Measurements from ENCODE around the gene ADGRL3. TPM values are rescaled to one million over a fixed set of nuclear protein-coding genes. Genes with fewer than 3 reads are reported as not detected.

Gene ADGRL3
- total and polyA plus RNA-seq, 2 donors (not counting 1 experiment from before 2014, with no cell fraction given): under 0.01 to 0.05 TPM

DNA sequence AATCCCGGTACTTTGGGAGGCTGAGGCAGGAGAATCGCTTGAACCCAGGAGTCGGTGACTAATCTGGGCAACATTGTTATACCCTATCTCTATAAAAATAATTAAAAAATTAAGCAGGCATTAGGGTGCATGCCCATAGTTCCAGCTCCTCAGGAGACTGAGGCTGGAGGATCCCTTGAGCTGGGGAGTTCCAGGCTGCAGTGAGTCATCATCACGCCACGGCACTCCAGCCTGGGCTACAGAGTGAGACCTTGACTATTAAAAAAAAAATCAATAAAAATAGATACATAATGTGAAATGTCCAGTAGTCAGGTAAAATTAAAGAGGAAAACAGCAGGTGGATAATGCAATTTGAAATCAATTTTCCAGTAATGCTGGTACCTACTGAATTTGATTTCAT lies 14.6 kb downstream of the ADGRL3 start:
- H2AFZ ChIP-seq (ENCODE audit: low read length): no peak overlapping the region
- H3K4me1 ChIP-seq (ENCODE audit: control insufficient read depth, extremely low read depth, insufficient read depth, low read length): no peaks in the 10 kb centered on the region
- H3K36me3 ChIP-seq (ENCODE audit: control insufficient read depth, insufficient read depth, low read length): no peaks in the 10 kb centered on the region
- H3K9ac ChIP-seq (ENCODE audit: insufficient read depth, low read length): no peak overlapping the region
- H3K4me2 ChIP-seq (ENCODE audit: extremely low read depth, insufficient read depth, low read length): no peak overlapping the region
- no peaks in the 10 kb centered on the region for H3K79me2 ChIP-seq (ENCODE audit: control insufficient read depth, insufficient read depth, low read length)
- no peak overlapping the region for H3K27ac ChIP-seq (ENCODE audit: insufficient read depth, low read length)
- no peak for DNase-seq (ENCODE audit: low read depth in 2 of 2)
- TF ChIP-seq, protein P1, sequence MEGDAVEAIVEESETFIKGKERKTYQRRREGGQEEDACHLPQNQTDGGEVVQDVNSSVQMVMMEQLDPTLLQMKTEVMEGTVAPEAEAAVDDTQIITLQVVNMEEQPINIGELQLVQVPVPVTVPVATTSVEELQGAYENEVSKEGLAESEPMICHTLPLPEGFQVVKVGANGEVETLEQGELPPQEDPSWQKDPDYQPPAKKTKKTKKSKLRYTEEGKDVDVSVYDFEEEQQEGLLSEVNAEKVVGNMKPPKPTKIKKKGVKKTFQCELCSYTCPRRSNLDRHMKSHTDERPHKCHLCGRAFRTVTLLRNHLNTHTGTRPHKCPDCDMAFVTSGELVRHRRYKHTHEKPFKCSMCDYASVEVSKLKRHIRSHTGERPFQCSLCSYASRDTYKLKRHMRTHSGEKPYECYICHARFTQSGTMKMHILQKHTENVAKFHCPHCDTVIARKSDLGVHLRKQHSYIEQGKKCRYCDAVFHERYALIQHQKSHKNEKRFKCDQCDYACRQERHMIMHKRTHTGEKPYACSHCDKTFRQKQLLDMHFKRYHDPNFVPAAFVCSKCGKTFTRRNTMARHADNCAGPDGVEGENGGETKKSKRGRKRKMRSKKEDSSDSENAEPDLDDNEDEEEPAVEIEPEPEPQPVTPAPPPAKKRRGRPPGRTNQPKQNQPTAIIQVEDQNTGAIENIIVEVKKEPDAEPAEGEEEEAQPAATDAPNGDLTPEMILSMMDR (conservative IDR thresholded peaks at IDR 0.05 in 1 of 2, IDR thresholded peaks at IDR 0.05 in 1 of 2; ENCODE audit: low read depth in 1 of 2, low read length in 2 of 2): no peak
- TF ChIP-seq EZH2 (IDR thresholded peaks at IDR 0.05; ENCODE audit: low read length, missing control alignments): no peak
- no peaks in the 10 kb centered on the region for H3K27me3 ChIP-seq (ENCODE audit: control insufficient read depth, insufficient read depth, low read length)
- H3K9me3 ChIP-seq (ENCODE audit: control insufficient read depth, insufficient read depth, low read depth, low read length): no peaks in the 10 kb centered on the region
- H4K20me1 ChIP-seq (ENCODE audit: control insufficient read depth, extremely low read depth, insufficient read depth, low read length): no peaks in the 10 kb centered on the region
- H3K4me3 ChIP-seq (replicated peaks in 1 of 4; ENCODE audit: control extremely low read depth in 1 of 4, insufficient read depth in 1 of 4, low read depth in 3 of 4, low read length in 4 of 4): no peak overlapping the region

DNA sequence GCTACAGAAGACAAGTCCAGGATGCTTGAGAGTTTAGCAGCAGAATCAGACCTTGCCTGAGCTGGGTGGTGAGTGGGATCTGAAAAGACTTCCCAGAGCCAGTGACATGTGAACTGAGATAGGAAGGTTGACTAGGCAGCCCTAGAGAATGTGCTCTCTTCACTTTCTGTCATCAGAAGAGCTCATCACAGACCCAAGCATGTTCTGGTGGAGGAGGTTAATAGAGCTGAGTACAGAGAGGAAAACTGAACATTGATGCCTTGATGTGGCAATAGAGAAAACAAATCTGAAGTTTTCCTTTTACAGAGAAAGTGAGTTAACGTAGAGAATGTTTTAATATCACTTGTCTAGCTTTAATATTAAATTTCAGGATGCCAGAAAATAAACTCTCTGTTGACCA lies 17.1 kb downstream of the ADGRL3 start:
- TF ChIP-seq, protein P1 (conservative IDR thresholded peaks at IDR 0.05 in 1 of 2, IDR thresholded peaks at IDR 0.05 in 1 of 2; ENCODE audit: low read depth in 1 of 2, low read length in 2 of 2): no peak
- TF ChIP-seq EZH2 (IDR thresholded peaks at IDR 0.05; ENCODE audit: low read length, missing control alignments): no peak
- no peaks in the 10 kb centered on the region for H3K4me1 ChIP-seq (ENCODE audit: control insufficient read depth, extremely low read depth, insufficient read depth, low read length)
- H3K27me3 ChIP-seq (ENCODE audit: control insufficient read depth, insufficient read depth, low read length): no peaks in the 10 kb centered on the region
- H3K9me3 ChIP-seq (ENCODE audit: control insufficient read depth, insufficient read depth, low read depth, low read length): no peaks in the 10 kb centered on the region
- no peak for DNase-seq (ENCODE audit: low read depth in 2 of 2)
- no peak overlapping the region for H2AFZ ChIP-seq (ENCODE audit: low read length)
- no peak overlapping the region for H3K9ac ChIP-seq (ENCODE audit: insufficient read depth, low read length)
- no peak overlapping the region for H3K4me2 ChIP-seq (ENCODE audit: extremely low read depth, insufficient read depth, low read length)
- H3K4me3 ChIP-seq (replicated peaks in 1 of 4; ENCODE audit: control extremely low read depth in 1 of 4, insufficient read depth in 1 of 4, low read depth in 3 of 4, low read length in 4 of 4): no peak overlapping the region
- H3K79me2 ChIP-seq (ENCODE audit: control insufficient read depth, insufficient read depth, low read length): no peaks in the 10 kb centered on the region
- H3K36me3 ChIP-seq (ENCODE audit: control insufficient read depth, insufficient read depth, low read length): no peaks in the 10 kb centered on the region
- no peaks in the 10 kb centered on the region for H4K20me1 ChIP-seq (ENCODE audit: control insufficient read depth, extremely low read depth, insufficient read depth, low read length)
- no peak overlapping the region for H3K27ac ChIP-seq (ENCODE audit: insufficient read depth, low read length)

DNA sequence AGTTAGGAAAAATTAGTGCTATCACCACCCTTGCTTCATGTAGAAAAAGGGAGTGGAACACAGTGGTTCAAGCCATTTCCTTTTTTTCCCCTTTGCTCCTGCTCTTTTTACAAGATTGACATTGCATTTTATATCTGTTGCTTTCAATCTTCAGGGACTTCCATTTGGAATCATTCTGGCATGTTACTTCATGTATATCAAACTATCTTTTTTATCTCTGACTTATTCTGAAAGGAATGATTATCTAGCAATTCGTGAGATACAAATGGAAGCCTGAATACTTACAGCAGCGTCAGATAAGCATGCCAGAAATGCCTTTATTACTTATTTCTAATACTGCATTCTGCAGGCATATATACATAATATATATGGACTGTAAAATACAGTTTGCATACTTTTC lies 20.4 kb downstream of the ADGRL3 start:
- Histone ChIP-seq H4K20me1 (ENCODE audit: control insufficient read depth, extremely low read depth, insufficient read depth, low read length) (no peaks in the 10 kb centered on the region), H3K36me3 (ENCODE audit: control insufficient read depth, insufficient read depth, low read length) (no peaks in the 10 kb centered on the region), H3K4me2 (ENCODE audit: extremely low read depth, insufficient read depth, low read length) (no peak overlapping the region), H3K79me2 (ENCODE audit: control insufficient read depth, insufficient read depth, low read length) (no peaks in the 10 kb centered on the region), H3K4me1 (ENCODE audit: control insufficient read depth, extremely low read depth, insufficient read depth, low read length) (no peaks in the 10 kb centered on the region), H2AFZ (ENCODE audit: low read length) (no peak overlapping the region), H3K9ac (ENCODE audit: insufficient read depth, low read length) (no peak overlapping the region), H3K9me3 (ENCODE audit: control insufficient read depth, insufficient read depth, low read depth, low read length) (no peaks in the 10 kb centered on the region), H3K27ac (ENCODE audit: insufficient read depth, low read length) (no peak overlapping the region), H3K27me3 (ENCODE audit: control insufficient read depth, insufficient read depth, low read length) (no peaks in the 10 kb centered on the region), H3K4me3 (replicated peaks in 1 of 4; ENCODE audit: control extremely low read depth in 1 of 4, insufficient read depth in 1 of 4, low read depth in 3 of 4, low read length in 4 of 4) (no peak overlapping the region)
- DNase-seq (ENCODE audit: low read depth in 2 of 2): no peak
- TF ChIP-seq, protein P1 (conservative IDR thresholded peaks at IDR 0.05 in 1 of 2, IDR thresholded peaks at IDR 0.05 in 1 of 2; ENCODE audit: low read depth in 1 of 2, low read length in 2 of 2): no peak
- no peak for TF ChIP-seq EZH2 (IDR thresholded peaks at IDR 0.05; ENCODE audit: low read length, missing control alignments)
